ENCODE measurements around the gene DHRSX.
A peak's percentile ranks its signal among the peaks of the same experiment; 100 is the strongest.
"Not testable (repeated sequence)": the region's sequence is repeated elsewhere in the genome, so short reads cannot be mapped to it uniquely, and the experiment has no call there.

Gene DHRSX

GRCh38 chrX:2387614-2388239 lies 113.0 kb downstream of the DHRSX start:
- no peak for TF ChIP-seq CTCF (IDR thresholded peaks at IDR 0.05; ENCODE audit: poor library complexity, severe bottlenecking)
- peaks cover 12% of the 10 kb centered on the region for H3K4me1 ChIP-seq (ENCODE audit: insufficient read depth, poor library complexity, severe bottlenecking)
- H3K4me3 ChIP-seq (ENCODE audit: severe bottlenecking) = no peak overlapping the region
- no peak for ATAC-seq (ENCODE audit: low read depth)
- H3K36me3 ChIP-seq (ENCODE audit: low read depth) = no peaks in the 10 kb centered on the region
- no peak overlapping the region for H3K27ac ChIP-seq (ENCODE audit: poor library complexity, severe bottlenecking)
- H3K9me3 ChIP-seq (ENCODE audit: severe bottlenecking) = no peaks in the 10 kb centered on the region
- DNase-seq (ENCODE audit: low spot score) = no peak
- H3K27me3 ChIP-seq (ENCODE audit: insufficient read depth, poor library complexity, severe bottlenecking) = no peaks in the 10 kb centered on the region

GRCh38 chrX:2385224-2385623 lies 115.6 kb downstream of the DHRSX start:
- Histone ChIP-seq H3K27me3 (ENCODE audit: insufficient read depth, poor library complexity, severe bottlenecking) (no peaks in the 10 kb centered on the region), H3K36me3 (ENCODE audit: low read depth) (no peaks in the 10 kb centered on the region), H3K9me3 (ENCODE audit: severe bottlenecking) (no peaks in the 10 kb centered on the region), H3K4me1 (ENCODE audit: insufficient read depth, poor library complexity, severe bottlenecking) (peaks cover 3% of the 10 kb centered on the region), H3K27ac (ENCODE audit: poor library complexity, severe bottlenecking) (no peak overlapping the region), H3K4me3 (ENCODE audit: severe bottlenecking) (no peak overlapping the region)
- no peak for DNase-seq (ENCODE audit: low spot score)
- TF ChIP-seq CTCF (IDR thresholded peaks at IDR 0.05; ENCODE audit: poor library complexity, severe bottlenecking) = no peak
- peak; percentile 64; the same call in 2 of the 3 replicates for ATAC-seq (ENCODE audit: low read depth)

- H3K4me1 ChIP-seq (ENCODE audit: insufficient read depth, poor library complexity, severe bottlenecking) = peaks cover 3% of the 10 kb centered on the region
- no peak for ATAC-seq (ENCODE audit: low read depth)
- no peaks in the 10 kb centered on the region for H3K36me3 ChIP-seq (ENCODE audit: low read depth)
- no peak overlapping the region for H3K27ac ChIP-seq (ENCODE audit: poor library complexity, severe bottlenecking)
- no peak for TF ChIP-seq CTCF (IDR thresholded peaks at IDR 0.05; ENCODE audit: poor library complexity, severe bottlenecking)
- no peak for DNase-seq (ENCODE audit: low spot score)
- no peak overlapping the region for H3K4me3 ChIP-seq (ENCODE audit: severe bottlenecking)
- H3K27me3 ChIP-seq (ENCODE audit: insufficient read depth, poor library complexity, severe bottlenecking) = no peaks in the 10 kb centered on the region
- H3K9me3 ChIP-seq (ENCODE audit: severe bottlenecking) = no peaks in the 10 kb centered on the region
These were observed 116.3 kb downstream of the DHRSX start for GRCh38 chrX:2384486-2384885.

- H3K9me3 ChIP-seq (ENCODE audit: severe bottlenecking) = no peaks in the 10 kb centered on the region
- no peak overlapping the region for H3K4me3 ChIP-seq (ENCODE audit: severe bottlenecking)
- H3K4me1 ChIP-seq (ENCODE audit: insufficient read depth, poor library complexity, severe bottlenecking) = peaks cover 3% of the 10 kb centered on the region
- H3K27ac ChIP-seq (ENCODE audit: poor library complexity, severe bottlenecking) = no peak overlapping the region
- peak; percentile 54; the same call in 2 of the 3 replicates for ATAC-seq (ENCODE audit: low read depth)
- no peaks in the 10 kb centered on the region for H3K36me3 ChIP-seq (ENCODE audit: low read depth)
- no peaks in the 10 kb centered on the region for H3K27me3 ChIP-seq (ENCODE audit: insufficient read depth, poor library complexity, severe bottlenecking)
- no peak for DNase-seq (ENCODE audit: low spot score)
- TF ChIP-seq CTCF (IDR thresholded peaks at IDR 0.05; ENCODE audit: poor library complexity, severe bottlenecking) = no peak
These were observed 117.0 kb downstream of the DHRSX start for GRCh38 chrX:2383735-2384134.

GRCh38 chrX:2383144-2383543 lies 117.6 kb downstream of the DHRSX start:
- Histone ChIP-seq H3K4me3 (ENCODE audit: severe bottlenecking) (no peak overlapping the region), H3K9me3 (ENCODE audit: severe bottlenecking) (no peaks in the 10 kb centered on the region), H3K27me3 (ENCODE audit: insufficient read depth, poor library complexity, severe bottlenecking) (no peaks in the 10 kb centered on the region), H3K4me1 (ENCODE audit: insufficient read depth, poor library complexity, severe bottlenecking) (peaks cover 3% of the 10 kb centered on the region), H3K27ac (ENCODE audit: poor library complexity, severe bottlenecking) (no peak overlapping the region), H3K36me3 (ENCODE audit: low read depth) (no peaks in the 10 kb centered on the region)
- DNase-seq (ENCODE audit: low spot score) = no peak
- no peak for TF ChIP-seq CTCF (IDR thresholded peaks at IDR 0.05; ENCODE audit: poor library complexity, severe bottlenecking)
- ATAC-seq (ENCODE audit: low read depth) = no peak

GRCh38 chrX:2382433-2383048 lies 118.2 kb downstream of the DHRSX start:
- H3K4me3 ChIP-seq (ENCODE audit: severe bottlenecking); H3K4me1 ChIP-seq (ENCODE audit: insufficient read depth, poor library complexity, severe bottlenecking); H3K9me3 ChIP-seq (ENCODE audit: severe bottlenecking); DNase-seq (ENCODE audit: low spot score); H3K27ac ChIP-seq (ENCODE audit: poor library complexity, severe bottlenecking); H3K36me3 ChIP-seq (ENCODE audit: low read depth); H3K27me3 ChIP-seq (ENCODE audit: insufficient read depth, poor library complexity, severe bottlenecking); ATAC-seq (ENCODE audit: low read depth): not testable (repeated sequence)

All from RWPE2 (cell line).